ENCODE results near the gene ADH6. TPM values are rescaled to one million over a fixed set of nuclear protein-coding genes. Genes with fewer than 3 reads are reported as not detected.

The ADH6 gene
- total RNA-seq, 1 experiment from 2014 or later: not detected

DNA sequence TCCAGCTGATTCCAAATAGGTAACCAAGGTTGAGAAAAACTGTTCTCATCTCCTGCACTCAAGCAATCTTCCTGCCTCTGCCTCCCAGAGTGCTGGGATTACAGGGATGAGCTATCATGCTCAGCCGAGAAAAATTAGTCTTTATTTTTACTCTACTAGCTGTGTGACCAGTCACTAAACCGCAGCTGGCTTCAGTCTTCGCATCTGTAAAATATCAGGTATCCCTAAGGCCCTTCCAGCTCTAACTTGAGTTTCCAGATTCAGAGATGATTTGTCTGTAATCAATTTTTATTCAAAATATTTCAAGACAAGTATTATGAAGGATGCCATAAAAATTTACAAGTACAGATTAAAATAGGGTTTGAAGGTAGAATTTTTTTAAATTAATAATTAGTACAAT is 3.5 kb downstream of the ADH6 start:
- Histone ChIP-seq H2BK15ac (ENCODE audit: low read depth, low read length) (no peak overlapping the region), H3K4ac (ENCODE audit: low read depth, low read length) (no peak overlapping the region), H3K23ac (ENCODE audit: insufficient read length, low read depth, low read length) (no peak overlapping the region)

More for the DNA sequence above, 3.5 kb downstream of the ADH6 start:
- no CpG with 5 or more reads among the region's 3 CpGs for WGBS (ENCODE audit: extremely low coverage, insufficient read length, low lambda C conversion rate)
- H3K4me2 ChIP-seq (ENCODE audit: insufficient read depth, insufficient read length, low read length): no peak overlapping the region
- H3K9ac ChIP-seq (ENCODE audit: extremely low read depth, insufficient read length, low read length): no peak overlapping the region
- no peak overlapping the region for H2BK120ac ChIP-seq (ENCODE audit: low read depth, low read length, poor library complexity, severe bottlenecking)
- no peak overlapping the region for H2BK20ac ChIP-seq (ENCODE audit: low read depth, low read length, poor library complexity, severe bottlenecking)
- no peak overlapping the region for H3K27ac ChIP-seq (ENCODE audit: insufficient read length, low read depth, low read length)
- H3K23me2 ChIP-seq (ENCODE audit: insufficient read length, low read depth, low read length, poor library complexity, severe bottlenecking): no peaks in the 10 kb centered on the region
- H2BK12ac ChIP-seq (ENCODE audit: insufficient read length, low read depth, low read length): no peak overlapping the region
- no peaks in the 10 kb centered on the region for H3K79me2 ChIP-seq (ENCODE audit: insufficient read depth, low read length)
- Mint-ChIP-seq H3K4me3 (no peak overlapping the region), H3K27ac (no peak overlapping the region), H3K4me1 (peaks cover 4 to 5% of the 10 kb centered on the region in 2 experiments; a peak in 3 of 4 replicates), H3K9me3 (peaks cover 2 to 4% of the 10 kb centered on the region in 2 experiments; a peak in 3 of 5 replicates), H3K27me3 (ENCODE audit: low read depth) (no peaks in the 10 kb centered on the region), H3K36me3 (ENCODE audit: insufficient read depth in 1 of 3, low read depth in 3 of 3) (peaks cover 0 to 5% (median 3%) of the 10 kb centered on the region in 3 experiments; a peak in 4 of 7 replicates)
- no peaks in the 10 kb centered on the region; the same call in 1 of the 2 replicates for H3K4me1 ChIP-seq (ENCODE audit: insufficient read depth, low read length)
- H3K79me1 ChIP-seq (ENCODE audit: insufficient read depth, low read depth, low read length, poor library complexity, severe bottlenecking): no peaks in the 10 kb centered on the region
- DNase-seq: no peak
- no peak overlapping the region for H3K14ac ChIP-seq (ENCODE audit: insufficient read depth, low read length)
- H3K56ac ChIP-seq (ENCODE audit: insufficient read length, low read depth, low read length): no peak overlapping the region
- H3K9me3 ChIP-seq (ENCODE audit: control insufficient read depth, low read depth, low read length): no peaks in the 10 kb centered on the region
- TF ChIP-seq, protein P1, sequence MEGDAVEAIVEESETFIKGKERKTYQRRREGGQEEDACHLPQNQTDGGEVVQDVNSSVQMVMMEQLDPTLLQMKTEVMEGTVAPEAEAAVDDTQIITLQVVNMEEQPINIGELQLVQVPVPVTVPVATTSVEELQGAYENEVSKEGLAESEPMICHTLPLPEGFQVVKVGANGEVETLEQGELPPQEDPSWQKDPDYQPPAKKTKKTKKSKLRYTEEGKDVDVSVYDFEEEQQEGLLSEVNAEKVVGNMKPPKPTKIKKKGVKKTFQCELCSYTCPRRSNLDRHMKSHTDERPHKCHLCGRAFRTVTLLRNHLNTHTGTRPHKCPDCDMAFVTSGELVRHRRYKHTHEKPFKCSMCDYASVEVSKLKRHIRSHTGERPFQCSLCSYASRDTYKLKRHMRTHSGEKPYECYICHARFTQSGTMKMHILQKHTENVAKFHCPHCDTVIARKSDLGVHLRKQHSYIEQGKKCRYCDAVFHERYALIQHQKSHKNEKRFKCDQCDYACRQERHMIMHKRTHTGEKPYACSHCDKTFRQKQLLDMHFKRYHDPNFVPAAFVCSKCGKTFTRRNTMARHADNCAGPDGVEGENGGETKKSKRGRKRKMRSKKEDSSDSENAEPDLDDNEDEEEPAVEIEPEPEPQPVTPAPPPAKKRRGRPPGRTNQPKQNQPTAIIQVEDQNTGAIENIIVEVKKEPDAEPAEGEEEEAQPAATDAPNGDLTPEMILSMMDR (conservative IDR thresholded peaks at IDR 0.05): no peak
- no peak overlapping the region for H4K8ac ChIP-seq (replicated peaks; ENCODE audit: insufficient read length, low read depth, low read length)
- H2AFZ ChIP-seq (ENCODE audit: low read length): no peak overlapping the region
- H3K27me3 ChIP-seq (ENCODE audit: insufficient read depth, low read length): no peaks in the 10 kb centered on the region
- H3K18ac ChIP-seq (ENCODE audit: insufficient read length, low read depth, low read length): no peak overlapping the region
- H4K20me1 ChIP-seq (ENCODE audit: control insufficient read depth, insufficient read depth, insufficient read length): no peaks in the 10 kb centered on the region
- H2BK5ac ChIP-seq (ENCODE audit: insufficient read length, low read length): no peak overlapping the region
- H3T11ph ChIP-seq (ENCODE audit: low read length): no peak overlapping the region
- H4K91ac ChIP-seq (ENCODE audit: insufficient read length, low read depth, low read length): no peak overlapping the region
- no peak overlapping the region for H4K5ac ChIP-seq (ENCODE audit: insufficient read length, low read depth, low read length)
- no peak overlapping the region for H2AK5ac ChIP-seq (ENCODE audit: insufficient read length, low read length)

Measured in H9 (cell line).